ENCODE results near the gene IDE. TPM values are rescaled to one million over a fixed set of nuclear protein-coding genes. Genes with fewer than 3 reads are reported as not detected.
"Not testable (repeated sequence)": the region's sequence is repeated elsewhere in the genome, so short reads cannot be mapped to it uniquely, and the experiment has no call there.

IDE gene
- total and polyA plus RNA-seq, 2 experiments from 2014 or later: 18.6 to 26.4 TPM

DNA sequence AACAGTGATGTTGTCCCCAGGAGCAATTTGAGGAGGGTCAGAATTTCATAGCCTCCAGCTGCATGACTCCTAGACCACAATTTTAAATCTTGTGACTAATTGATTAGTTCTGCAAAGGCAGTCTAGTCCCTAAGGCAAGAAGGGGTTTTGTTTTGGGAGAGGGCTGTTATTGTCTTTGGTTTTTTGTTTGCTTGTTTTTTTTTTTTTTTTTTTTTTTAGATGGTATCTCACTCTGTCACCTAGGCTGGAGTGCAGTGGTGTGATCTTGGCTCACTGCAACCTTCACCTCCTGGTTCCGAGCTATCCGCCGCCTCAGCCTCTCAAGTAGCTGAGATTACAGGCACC lies 165.9 kb downstream of the IDE start:
- no peaks in the 10 kb centered on the region for H4K20me1 ChIP-seq (ENCODE audit: insufficient read depth)
- no peak overlapping the region for H3K4me3 ChIP-seq
- no peaks in the 10 kb centered on the region for H3K9me2 ChIP-seq (ENCODE audit: insufficient read depth)
- no peaks in the 10 kb centered on the region for H3K79me2 ChIP-seq (ENCODE audit: insufficient read depth)
- H3K9ac ChIP-seq: no peak overlapping the region
- no peak for DNase-seq
- 82 to 100% methylated on average over 3 of the region's 3 CpGs for WGBS, 2 experiments (ENCODE audit: low coverage in 1 of 2, low lambda C conversion rate in 2 of 2, missing lambda C conversion rate in 2 of 2)
- H3K27me3 ChIP-seq (replicated peaks; ENCODE audit: insufficient read depth): peaks cover 10% of the 10 kb centered on the region
- in situ Hi-C loops (cut with MboI): no loop called here
- no peaks in the 10 kb centered on the region for H3K4me1 ChIP-seq (ENCODE audit: insufficient read depth)
- no peaks in the 10 kb centered on the region for H3K36me3 ChIP-seq (ENCODE audit: low read depth)
- H3K9me3 ChIP-seq (ENCODE audit: low read depth): no peaks in the 10 kb centered on the region
- no peaks in the 10 kb centered on the region for H3F3A ChIP-seq (ENCODE audit: insufficient read depth)
- H3K4me2 ChIP-seq (ENCODE audit: unreplicated experiment): no peak overlapping the region
- no peak overlapping the region for H3K27ac ChIP-seq
- TF ChIP-seq EZH2 (IDR thresholded peaks at IDR 0.05; ENCODE audit: insufficient read depth, poor library complexity, severe bottlenecking): no peak
- no peak for TF ChIP-seq EZH2phosphoT487 (IDR thresholded peaks at IDR 0.05; ENCODE audit: insufficient read depth, low read depth)
- H2AFZ ChIP-seq: no peak overlapping the region

DNA sequence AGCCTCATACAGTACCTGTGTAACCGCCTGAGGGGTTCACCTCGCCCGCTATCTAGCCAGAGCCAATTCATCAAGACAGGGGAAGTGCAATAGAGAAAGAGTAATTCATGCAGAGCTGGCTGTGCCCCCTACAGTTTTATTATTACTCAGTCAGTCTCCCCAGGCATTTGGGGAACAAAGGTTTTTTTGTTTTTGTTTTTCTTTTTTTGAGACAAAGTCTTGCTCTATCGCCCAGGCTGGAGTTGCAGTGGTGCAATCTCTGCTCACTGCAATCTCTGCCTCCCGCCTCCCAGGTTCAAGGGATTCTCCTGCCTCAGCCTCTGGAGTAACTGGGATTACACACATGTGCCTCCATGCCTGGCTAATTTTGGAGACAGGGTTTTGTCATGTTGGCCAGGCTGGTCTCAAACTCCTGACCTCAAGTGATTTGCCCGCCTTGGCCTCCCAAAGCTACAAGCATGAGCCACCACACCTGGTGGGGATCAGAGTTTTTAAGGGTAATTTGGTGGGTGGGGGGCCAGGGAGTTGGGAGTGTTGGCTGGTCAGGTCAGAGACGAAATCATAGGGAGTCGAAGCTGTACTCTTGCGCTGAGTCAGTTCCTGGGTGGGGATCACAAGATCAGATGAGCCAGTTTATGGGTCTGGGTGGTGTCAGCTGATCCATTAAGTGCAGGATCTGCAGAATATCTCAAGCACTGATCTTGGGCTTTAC lies 166.4 kb downstream of the IDE start:
- Histone ChIP-seq H3K9me3 (ENCODE audit: low read depth) (no peaks in the 10 kb centered on the region), H3K4me2 (ENCODE audit: unreplicated experiment) (no peak overlapping the region), H3K36me3 (ENCODE audit: low read depth) (no peaks in the 10 kb centered on the region), H3F3A (ENCODE audit: insufficient read depth) (no peaks in the 10 kb centered on the region), H3K9me2 (ENCODE audit: insufficient read depth) (no peaks in the 10 kb centered on the region), H3K4me3 (no peak overlapping the region), H3K27me3 (replicated peaks; ENCODE audit: insufficient read depth) (peaks cover 10% of the 10 kb centered on the region), H3K27ac (no peak overlapping the region), H3K9ac (no peak overlapping the region), H3K79me2 (ENCODE audit: insufficient read depth) (no peaks in the 10 kb centered on the region), H3K4me1 (ENCODE audit: insufficient read depth) (no peaks in the 10 kb centered on the region), H4K20me1 (ENCODE audit: insufficient read depth) (no peaks in the 10 kb centered on the region), H2AFZ (no peak overlapping the region)
- 68 to 76% methylated on average over 8 to 9 of the region's 9 CpGs for WGBS, 2 experiments (ENCODE audit: low coverage in 1 of 2, low lambda C conversion rate in 2 of 2, missing lambda C conversion rate in 2 of 2)
- DNase-seq: no peak
- TF ChIP-seq EZH2phosphoT487 (IDR thresholded peaks at IDR 0.05; ENCODE audit: insufficient read depth, low read depth): no peak
- in situ Hi-C loops (cut with MboI): no loop called here

DNA sequence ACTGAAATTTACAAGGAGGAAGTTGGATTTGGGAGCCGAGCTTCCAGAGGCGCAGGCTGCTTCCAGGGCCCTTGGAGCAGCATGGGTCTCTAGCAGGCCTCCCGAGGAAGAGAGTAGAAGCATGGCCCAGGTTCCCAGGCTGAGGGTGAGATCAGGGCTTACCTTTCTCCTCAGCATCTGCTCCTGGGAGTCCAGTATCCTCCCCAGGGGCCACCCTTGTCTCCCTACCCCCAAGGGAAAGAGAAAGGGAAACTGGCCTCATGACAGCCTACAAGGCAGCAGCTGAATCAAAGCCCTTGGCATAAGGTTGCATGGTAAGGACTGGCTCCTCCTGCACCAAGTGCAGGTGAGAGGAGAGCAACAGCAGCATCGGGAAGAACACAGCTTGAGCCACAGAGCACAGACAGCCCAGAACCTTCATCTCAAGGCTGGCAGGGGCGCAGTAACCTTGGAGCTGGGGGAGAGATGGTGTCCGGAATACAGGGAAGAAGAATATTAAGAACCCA lies 168.4 kb downstream of the IDE start:
- in situ Hi-C loops (cut with MboI): no loop called here
- no peak overlapping the region for H3K9ac ChIP-seq
- H4K20me1 ChIP-seq (ENCODE audit: insufficient read depth): no peaks in the 10 kb centered on the region
- no peak for DNase-seq
- TF ChIP-seq EZH2 (IDR thresholded peaks at IDR 0.05; ENCODE audit: insufficient read depth, poor library complexity, severe bottlenecking) (no peak), EZH2phosphoT487 (IDR thresholded peaks at IDR 0.05; ENCODE audit: insufficient read depth, low read depth) (no peak)
- no peak overlapping the region for H2AFZ ChIP-seq
- 53 to 57% methylated on average over 6 of the region's 6 CpGs for WGBS, 2 experiments (ENCODE audit: low coverage in 1 of 2, low lambda C conversion rate in 2 of 2, missing lambda C conversion rate in 2 of 2)
- no peaks in the 10 kb centered on the region for H3K4me1 ChIP-seq (ENCODE audit: insufficient read depth)
- H3K9me3 ChIP-seq (ENCODE audit: low read depth): no peaks in the 10 kb centered on the region
- peaks cover 4% of the 10 kb centered on the region; the same call in 1 of the 2 replicates for H3K27me3 ChIP-seq (replicated peaks; ENCODE audit: insufficient read depth)
- H3K9me2 ChIP-seq (ENCODE audit: insufficient read depth): no peaks in the 10 kb centered on the region
- no peaks in the 10 kb centered on the region for H3K36me3 ChIP-seq (ENCODE audit: low read depth)
- no peaks in the 10 kb centered on the region for H3K79me2 ChIP-seq (ENCODE audit: insufficient read depth)
- H3K4me2 ChIP-seq (ENCODE audit: unreplicated experiment): no peak overlapping the region
- no peak overlapping the region for H3K4me3 ChIP-seq
- H3F3A ChIP-seq (ENCODE audit: insufficient read depth): no peaks in the 10 kb centered on the region
- no peak overlapping the region for H3K27ac ChIP-seq

DNA sequence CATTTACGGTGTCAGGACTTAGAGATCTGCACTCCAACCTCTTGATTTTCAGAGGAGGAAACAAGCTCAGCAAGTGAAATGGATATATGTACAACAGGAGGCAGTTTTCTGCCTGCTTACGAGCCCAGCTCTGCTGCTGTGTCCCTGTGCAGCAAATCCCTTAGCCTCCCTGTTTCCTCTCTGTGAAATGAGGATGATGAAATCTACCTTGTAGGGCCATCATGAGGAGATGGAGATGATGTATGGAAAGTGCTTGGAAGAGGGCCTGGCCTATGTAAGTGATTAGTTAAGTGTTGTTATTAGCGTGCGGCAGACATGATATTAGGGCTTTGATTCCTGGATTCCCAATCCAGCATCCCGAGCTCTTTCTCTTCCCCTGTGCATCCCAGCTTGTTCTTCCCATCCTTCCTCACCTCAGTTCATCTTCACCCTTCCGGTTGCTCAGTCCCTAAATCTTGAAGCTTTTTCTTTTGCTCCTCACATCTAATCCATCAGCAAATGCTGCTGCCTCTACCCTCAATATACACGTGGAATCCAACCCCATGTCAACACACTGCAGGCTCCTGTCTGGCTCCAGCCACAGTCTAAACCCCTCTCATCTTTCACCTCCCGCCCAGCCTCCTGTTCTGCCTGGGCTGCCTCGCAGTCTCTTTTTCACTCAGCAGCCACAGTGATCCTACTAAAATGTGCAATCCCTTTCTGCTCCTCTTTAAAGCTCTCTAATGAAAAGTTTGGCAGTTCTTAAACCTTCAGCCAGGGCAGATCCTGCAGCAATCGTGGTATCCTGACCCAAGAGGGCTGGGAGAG lies 169.1 kb downstream of the IDE start:
- H3K4me3 ChIP-seq: no peak overlapping the region
- H3K9ac ChIP-seq: no peak overlapping the region
- H4K20me1 ChIP-seq (ENCODE audit: insufficient read depth): no peaks in the 10 kb centered on the region
- H3K4me2 ChIP-seq (ENCODE audit: unreplicated experiment): no peak overlapping the region
- H3F3A ChIP-seq (ENCODE audit: insufficient read depth): no peaks in the 10 kb centered on the region
- WGBS, 2 experiments (ENCODE audit: low coverage in 1 of 2, low lambda C conversion rate in 2 of 2, missing lambda C conversion rate in 2 of 2): 47 to 48% methylated on average over 10 of the region's 10 CpGs
- no peak for DNase-seq
- TF ChIP-seq EZH2phosphoT487 (IDR thresholded peaks at IDR 0.05; ENCODE audit: insufficient read depth, low read depth) (no peak), EZH2 (IDR thresholded peaks at IDR 0.05; ENCODE audit: insufficient read depth, poor library complexity, severe bottlenecking) (no peak)
- no peaks in the 10 kb centered on the region for H3K9me2 ChIP-seq (ENCODE audit: insufficient read depth)
- in situ Hi-C loops (cut with MboI): no loop called here
- H3K4me1 ChIP-seq (ENCODE audit: insufficient read depth): no peaks in the 10 kb centered on the region
- H3K27ac ChIP-seq: no peak overlapping the region
- H3K9me3 ChIP-seq (ENCODE audit: low read depth): no peaks in the 10 kb centered on the region
- H3K27me3 ChIP-seq (replicated peaks; ENCODE audit: insufficient read depth): peaks cover 4% of the 10 kb centered on the region; the same call in 1 of the 2 replicates
- no peak overlapping the region for H2AFZ ChIP-seq
- no peaks in the 10 kb centered on the region for H3K79me2 ChIP-seq (ENCODE audit: insufficient read depth)
- no peaks in the 10 kb centered on the region for H3K36me3 ChIP-seq (ENCODE audit: low read depth)

- H3K27ac ChIP-seq; H3K36me3 ChIP-seq (ENCODE audit: low read depth); H3K4me3 ChIP-seq; H3K4me2 ChIP-seq (ENCODE audit: unreplicated experiment); H3K9me3 ChIP-seq (ENCODE audit: low read depth); H3K9me2 ChIP-seq (ENCODE audit: insufficient read depth); H3K9ac ChIP-seq; H3K79me2 ChIP-seq (ENCODE audit: insufficient read depth); H3F3A ChIP-seq (ENCODE audit: insufficient read depth); H4K20me1 ChIP-seq (ENCODE audit: insufficient read depth); in situ Hi-C loops (cut with MboI); H3K4me1 ChIP-seq (ENCODE audit: insufficient read depth); H3K27me3 ChIP-seq (replicated peaks; ENCODE audit: insufficient read depth); H2AFZ ChIP-seq; DNase-seq: not testable (repeated sequence)
- WGBS, 2 experiments (ENCODE audit: low coverage in 1 of 2, low lambda C conversion rate in 2 of 2, missing lambda C conversion rate in 2 of 2): 62 to 63% methylated on average over 5 of the region's 5 CpGs
These were observed 171.7 kb downstream of the IDE start for GRCh38 chr10:92402234-92402633.

All from GM23248 (cell line).